ENCODE data around the gene CD40LG.

CD40LG gene

GRCh38 chrX:136652822-136653723 lies 5.1 kb downstream of the CD40LG start:
- peak; percentile 50 for DNase-seq

GRCh38 chrX:136656361-136656964 lies 8.5 kb downstream of the CD40LG start:
- no peak for DNase-seq

GRCh38 chrX:136658151-136658550 lies 10.2 kb downstream of the CD40LG start:
- no peak for DNase-seq

- no peak for DNase-seq
Observed at GRCh38 chrX:136659174-136659573, 11.2 kb downstream of the CD40LG start.

DNA sequence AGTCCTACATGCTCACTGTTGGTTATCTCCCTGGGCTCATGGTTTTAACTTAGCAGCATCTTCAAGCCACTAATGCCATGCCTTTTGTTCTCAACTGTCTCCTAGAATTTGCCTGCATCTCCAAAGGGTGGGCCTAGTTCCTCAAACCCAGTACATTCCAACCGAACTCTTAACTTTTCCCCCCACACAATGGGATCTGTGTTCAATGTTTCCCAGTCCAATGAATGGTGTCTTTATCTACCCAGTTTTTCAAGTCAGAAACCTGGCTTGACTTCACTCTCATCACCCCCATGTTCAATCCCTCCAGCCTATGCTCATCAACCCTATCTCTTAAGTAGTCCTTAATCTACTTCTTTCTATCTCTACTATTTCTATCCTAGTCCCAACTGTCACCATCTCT lies 12.9 kb downstream of the CD40LG start:
- no peak for DNase-seq

- DNase-seq, result no peak
Observed at GRCh38 chrX:136662104-136662503, 14.1 kb downstream of the CD40LG start.

GRCh38 chrX:136662976-136663375 lies 15.0 kb downstream of the CD40LG start:
- no peak for DNase-seq

DNA sequence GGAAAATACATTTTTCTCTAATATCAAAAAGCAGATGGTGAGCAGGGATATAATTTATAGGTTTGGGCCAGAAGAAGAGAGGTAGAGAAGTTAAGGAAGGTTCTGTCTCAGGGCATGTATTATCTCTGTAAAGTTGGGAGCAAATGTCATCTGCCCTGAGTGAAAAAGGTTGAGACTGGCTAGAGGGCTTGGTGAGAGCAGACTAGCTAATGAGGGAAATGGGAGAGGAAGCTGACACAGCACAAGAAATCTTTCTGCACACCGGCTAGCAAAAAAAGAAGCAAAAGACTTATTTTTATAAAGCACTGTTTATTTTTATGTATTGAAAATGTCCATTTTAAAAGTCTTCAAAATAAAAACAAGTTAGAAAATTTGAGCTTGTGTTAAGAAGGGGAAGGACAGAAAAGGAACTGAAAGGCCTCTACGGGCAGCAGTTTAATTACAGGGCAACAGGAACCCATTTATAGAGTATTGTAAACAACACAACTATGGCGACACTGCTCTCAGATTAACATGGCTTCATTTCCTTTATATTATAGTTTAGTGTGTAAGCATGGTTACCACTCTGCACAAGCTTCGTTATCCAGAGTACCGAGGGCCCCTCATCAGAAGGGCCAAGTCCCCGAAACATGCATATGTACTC lies 17.4 kb downstream of the CD40LG start:
- DNase-seq, result peak; percentile 27

DNA sequence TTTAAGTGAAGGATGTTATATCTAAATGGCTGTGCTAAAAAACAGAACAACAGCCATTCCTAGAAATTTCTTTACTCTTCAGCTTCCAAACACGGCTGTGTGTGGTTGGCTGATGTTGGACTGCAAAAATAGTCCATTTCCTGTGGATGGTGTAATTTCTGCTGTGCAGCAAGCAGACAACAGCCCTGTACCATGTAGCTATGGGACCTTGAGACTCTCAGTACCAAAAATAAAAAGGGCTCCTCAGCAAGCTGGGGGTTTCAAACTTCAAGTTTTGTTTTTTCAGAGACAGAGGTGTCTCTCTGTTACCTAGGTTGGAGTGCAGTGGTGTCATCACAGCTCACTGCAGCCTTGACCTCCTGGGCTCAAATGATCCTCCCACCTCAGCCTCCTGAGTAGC lies 18.1 kb downstream of the CD40LG start:
- DNase-seq, result peak; percentile 11

- DNase-seq, result no peak
Observed at GRCh38 chrX:136667446-136668168, 19.6 kb downstream of the CD40LG start.

DNA sequence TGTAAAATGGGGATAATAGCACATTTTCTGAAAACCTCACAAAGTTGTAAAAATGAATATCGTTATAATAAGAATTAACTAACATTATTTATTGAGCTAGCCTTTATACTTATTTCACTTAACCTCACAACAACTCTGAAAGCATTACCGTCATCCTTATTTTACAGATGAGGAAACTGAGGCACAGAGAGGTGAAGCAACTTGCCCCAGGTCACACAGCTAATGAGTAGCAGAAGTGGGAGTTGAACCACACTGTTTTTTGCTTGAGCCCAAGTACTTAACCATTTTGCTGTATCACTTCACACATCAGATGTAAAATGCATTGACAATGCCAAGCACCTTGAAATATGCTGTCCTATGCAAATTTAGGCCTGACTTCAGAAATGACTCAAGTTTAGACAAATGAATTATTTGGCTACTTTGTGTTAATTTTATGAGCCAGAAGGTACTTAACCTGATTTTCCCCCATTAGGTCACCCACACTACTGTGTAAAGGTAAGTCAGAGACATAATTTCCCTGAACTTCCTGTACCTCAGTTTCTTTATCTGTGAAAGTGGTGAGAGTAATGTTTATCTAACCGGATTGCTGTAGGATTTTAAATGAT lies 23.1 kb downstream of the CD40LG start:
- DNase-seq, result no peak

GRCh38 chrX:136674270-136674985 lies 26.5 kb downstream of the CD40LG start:
- DNase-seq, result no peak

DNA sequence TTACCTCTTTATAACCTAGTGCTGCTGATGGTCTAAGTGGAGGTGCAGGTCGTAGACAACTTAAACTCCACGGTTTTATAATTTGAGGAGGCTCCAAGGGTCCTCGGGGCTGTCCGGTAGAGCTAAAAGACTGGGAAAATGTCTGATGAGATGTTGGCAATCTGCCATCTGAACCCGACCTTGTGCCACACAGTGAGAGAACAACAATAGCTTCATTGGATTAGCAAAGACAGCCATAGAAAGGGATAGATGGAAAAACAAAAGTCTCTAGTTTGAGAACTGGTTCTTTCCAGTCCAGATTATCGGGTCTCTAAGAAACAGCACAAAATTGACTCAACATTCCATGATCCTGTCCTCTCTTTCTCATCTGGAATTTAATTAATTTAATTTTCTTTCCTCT lies 31.6 kb downstream of the CD40LG start:
- no peak for DNase-seq

DNA sequence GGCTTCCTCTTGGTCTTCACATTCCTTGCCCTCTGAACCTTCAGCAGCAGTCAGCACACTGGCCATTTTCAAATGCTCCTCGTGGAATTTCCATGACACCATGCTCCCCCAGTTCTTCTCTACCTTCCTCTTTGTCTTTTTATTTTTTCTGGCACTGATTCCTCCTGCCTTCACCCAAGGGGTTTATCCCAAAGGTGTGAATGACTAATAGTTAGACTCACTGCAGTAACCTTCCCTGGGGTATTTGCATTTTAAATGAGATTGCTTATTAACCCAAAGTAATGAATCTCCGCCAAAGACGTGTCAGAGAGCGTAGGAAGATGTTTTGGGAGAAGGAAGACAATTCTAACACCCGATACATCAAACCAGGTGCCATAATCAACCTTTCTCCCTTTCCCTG lies 36.2 kb downstream of the CD40LG start:
- no peak for DNase-seq

DNA sequence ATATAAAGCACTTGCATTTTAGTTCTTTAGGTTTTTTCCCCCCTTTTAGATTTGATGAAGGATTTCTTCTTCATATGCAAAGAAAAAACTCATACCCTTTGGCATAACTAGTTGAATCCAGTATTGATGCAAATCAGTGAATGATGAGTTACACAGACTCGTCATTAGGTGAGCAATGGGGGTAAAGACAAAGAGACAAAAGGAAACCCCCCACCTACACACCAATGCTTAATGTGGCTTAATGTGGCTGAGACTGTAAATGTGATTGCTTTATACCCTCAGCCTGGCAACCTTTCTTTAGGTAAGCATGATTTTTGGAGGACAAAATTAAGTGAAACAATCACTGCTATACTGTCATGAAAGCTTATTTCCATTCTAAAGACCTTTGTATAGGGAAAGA lies 39.5 kb downstream of the CD40LG start:
- no peak for DNase-seq

DNA sequence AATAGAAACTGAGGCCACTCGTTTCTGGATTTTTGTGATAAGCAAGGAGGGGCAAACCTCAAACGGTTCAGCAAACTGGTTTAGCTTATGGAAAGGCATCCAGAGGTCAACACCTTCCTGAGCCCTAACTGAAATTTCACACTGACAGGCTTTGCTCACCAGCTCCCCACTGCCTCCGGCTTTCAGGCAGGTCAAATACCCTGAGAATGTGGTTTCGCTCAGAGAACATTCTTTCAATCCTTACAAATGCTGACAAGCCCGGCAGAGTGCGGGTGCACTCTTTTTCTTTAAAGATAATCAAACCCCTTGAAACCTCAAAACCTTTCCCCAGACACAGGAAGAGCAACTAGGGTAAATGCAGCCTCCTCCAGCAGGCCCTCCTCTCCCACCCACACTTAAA lies 41.5 kb downstream of the CD40LG start:
- no peak for DNase-seq

GRCh38 chrX:136691028-136691809 lies 43.3 kb downstream of the CD40LG start:
- no peak for DNase-seq

- DNase-seq, result no peak
Observed at GRCh38 chrX:136692271-136692670, 44.3 kb downstream of the CD40LG start.

DNA sequence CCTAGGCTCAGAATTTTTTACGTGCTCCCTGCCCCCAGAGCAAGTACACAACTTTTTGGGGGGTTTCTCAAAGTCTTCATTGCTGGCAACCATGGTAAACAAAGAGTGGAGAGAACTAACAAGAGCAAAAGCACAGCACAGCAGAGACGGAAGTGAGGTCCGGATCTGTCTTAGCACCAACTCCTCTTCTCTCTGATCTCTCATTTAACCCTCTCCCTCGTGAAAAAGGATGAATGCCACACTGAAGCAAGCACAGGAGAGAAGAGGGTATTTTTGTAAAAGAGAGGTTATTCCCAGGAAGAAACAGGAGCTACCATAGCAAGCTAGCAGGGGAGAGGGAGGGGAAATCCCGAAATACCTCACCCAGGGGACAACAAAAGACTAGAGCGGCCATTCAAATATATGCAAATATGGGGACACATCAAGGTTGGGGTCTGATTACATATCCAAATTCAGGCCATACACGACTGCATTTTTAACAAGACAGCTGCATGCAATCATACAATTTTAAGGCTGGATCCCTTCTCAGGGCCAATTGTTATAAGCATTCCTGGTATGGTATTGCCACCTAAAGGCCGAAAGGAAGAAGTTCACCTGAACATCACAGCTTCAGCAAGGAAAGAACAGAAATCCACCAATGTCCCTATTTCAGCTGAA lies 46.6 kb downstream of the CD40LG start:
- DNase-seq, result peak; percentile 44

- no peak for DNase-seq
Observed at GRCh38 chrX:136697156-136697555, 49.2 kb downstream of the CD40LG start.

DNA sequence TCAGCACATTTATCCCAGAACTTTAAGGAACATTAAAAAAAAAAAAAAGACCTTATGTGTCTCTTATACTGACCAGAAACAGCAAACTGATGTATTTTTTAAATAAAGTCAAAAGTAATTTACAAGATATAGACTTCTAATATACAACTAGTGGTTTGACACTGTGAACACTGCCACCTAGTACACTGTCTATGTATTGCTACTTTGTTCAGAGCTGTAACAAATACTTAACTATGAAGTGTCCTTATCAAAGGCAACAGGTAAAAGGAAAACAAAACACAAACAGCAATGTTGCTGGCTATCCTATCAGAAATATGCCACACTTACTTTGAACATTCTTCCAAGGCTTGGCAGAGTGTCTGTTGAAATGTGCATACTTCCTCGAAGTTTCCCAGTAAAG lies 60.4 kb downstream of the CD40LG start:
- peak; percentile 26 for DNase-seq

Data from RPMI8226 (cell line).